SK-MEL-5 (cell line): ENCODE data around the gene STON1. TPM values are rescaled to one million over a fixed set of nuclear protein-coding genes. Genes with fewer than 3 reads are reported as not detected.

Experiments used
- small RNA-seq, 2 experiments: library from RNA; depleted of rRNA; stranded (forward); fragments of <200 nt; gene quantifications; one replicate each; pipeline ENCODE3, GENCODE V24; 2014
- total RNA-seq: library from RNA; depleted of rRNA; stranded (reverse); fragments of >200 nt; shearing (Covaris generic); gene quantifications from 2 replicates; pipeline ENCODE4 v1.2.3, GENCODE V29; 2014; rRNA removed

STON1 gene
- total RNA-seq, 1 experiment from 2014 or later: 2.7 TPM

Small RNAs within 50 kb of the gene (small RNA-seq; reads per million reads assigned to genes)
- gene RNU6-282P: 0 reads per million in 2 experiments
- gene TPT1P11: 0 reads per million in 2 experiments

Other genes with a start within 250 kb of the STON1 start
- 99.3 and 104 TPM in 2 replicates for gene FOXN2, start 215.5 kb upstream of the STON1 start, total RNA-seq
- gene PPP1R21, start 89.4 kb upstream of the STON1 start, total RNA-seq: 11.8 and 13.7 TPM in 2 replicates
- not detected in 2 replicates for gene GTF2A1L, start 87.7 kb downstream of the STON1 start, total RNA-seq
- gene LHCGR, start 225.6 kb downstream of the STON1 start, total RNA-seq: not detected in 2 replicates